Thyroid gland (tissue), 4 donors: Measurements from ENCODE around the gene OR51F1. TPM values are rescaled to one million over a fixed set of nuclear protein-coding genes. Genes with fewer than 3 reads are reported as not detected.

Experiments
- small RNA-seq: library from RNA; depleted of rRNA; stranded (forward); fragments of <200 nt; gene quantifications from one replicate; pipeline ENCODE3, GENCODE V24; 2016
- total RNA-seq, 4 donors: library from RNA; depleted of rRNA; stranded (reverse); fragments of >200 nt; gene quantifications; one replicate each; pipeline ENCODE4 v1.2.3, GENCODE V29; 2016

OR51F1 gene
- total RNA-seq, 4 donors from 2014 or later, result not detected

Small RNA genes lying within 50 kb of the gene (small RNA-seq; reads per million reads assigned to genes)
- gene RF00091, result not detected

Other genes with a start within 250 kb of the OR51F1 start
- gene OR52M1, start 224.7 kb downstream of the OR51F1 start, total RNA-seq, result not detected
- not detected for gene OR52I2, start 188.2 kb downstream of the OR51F1 start, total RNA-seq
- not detected for gene OR52I1, start 175.9 kb downstream of the OR51F1 start, total RNA-seq
- 10 to 100 TPM; 26.4 to 40.2 (median 36.2) TPM for gene TRIM68, start 161.7 kb downstream of the OR51F1 start, total RNA-seq
- gene OR51D1, start 132.5 kb downstream of the OR51F1 start, total RNA-seq, result not detected
- under 1 TPM in 3 of 4 donors, not detected in 1; 0.21 to 0.54 (median 0.22) TPM for gene OR51E1, start 126.0 kb downstream of the OR51F1 start, total RNA-seq
- not detected for gene OR51E2, start 72.1 kb downstream of the OR51F1 start, total RNA-seq
- gene MMP26, start 65.2 kb downstream of the OR51F1 start, total RNA-seq, result not detected
- gene OR52R1, start 34.4 kb upstream of the OR51F1 start, total RNA-seq, result not detected
- gene OR51F2, start 51.4 kb upstream of the OR51F1 start, total RNA-seq, result not detected
- under 1 TPM in 1 of 4 donors, not detected in 3; 0.27 TPM for gene OR51S1, start 79.3 kb upstream of the OR51F1 start, total RNA-seq
- not detected for gene OR51T1, start 112.0 kb upstream of the OR51F1 start, total RNA-seq
- not detected for gene OR51A7, start 133.8 kb upstream of the OR51F1 start, total RNA-seq
- not detected for gene OR51G2, start 149.4 kb upstream of the OR51F1 start, total RNA-seq
- gene OR51G1, start 154.4 kb upstream of the OR51F1 start, total RNA-seq, result not detected
- gene OR51A4, start 177.7 kb upstream of the OR51F1 start, total RNA-seq, result not detected
- not detected for gene OR51A2, start 185.8 kb upstream of the OR51F1 start, total RNA-seq
- not detected for gene OR51L1, start 224.9 kb upstream of the OR51F1 start, total RNA-seq